Smooth muscle cell (in vitro differentiated cells): Measurements from ENCODE around the gene PLCB4. TPM values are rescaled to one million over a fixed set of nuclear protein-coding genes. Genes with fewer than 3 reads are reported as not detected.

ENCODE experiments used
- DNase-seq: peaks from one replicate; lab custom pipeline; 2025; ENCODE audit not compliant: unreplicated experiment; lab: John Stamatoyannopoulos, UW
- H2AFZ ChIP-seq: fragments of 200-600 bp; sonication (generic); 2 replicates; pipeline ENCODE4 v1.6.0; 2016; ENCODE audit warnings: antibody characterized with exemption, low read depth, mild to moderate bottlenecking
- H3F3A ChIP-seq: fragments of 200-600 bp; sonication (generic); 2 replicates; pipeline ENCODE4 v1.6.0; 2017; ENCODE audit warnings: antibody characterized with exemption, low read depth
- H3K27ac ChIP-seq: fragments of 200-600 bp; sonication (generic); 2 replicates; pipeline ENCODE4 v1.5.1; 2016; ENCODE audit warnings: low read depth, mild to moderate bottlenecking
- H3K27me3 ChIP-seq: fragments of 200-600 bp; sonication (generic); 2 replicates; pipeline ENCODE4 v1.6.1; 2016; ENCODE audit warnings: low read depth, mild to moderate bottlenecking
- H3K36me3 ChIP-seq: fragments of 200-600 bp; sonication (generic); 2 replicates; pipeline ENCODE4 v1.5.1; 2016; ENCODE audit warnings: low read depth
- H3K4me1 ChIP-seq: fragments of 200-600 bp; sonication (generic); 2 replicates; pipeline ENCODE4 v1.5.1; 2016; ENCODE audit warnings: low read depth
- H3K4me2 ChIP-seq: fragments of 200-600 bp; sonication (generic); 2 replicates; pipeline ENCODE4 v1.6.0; 2016; ENCODE audit warnings: mild to moderate bottlenecking
- H3K4me3 ChIP-seq: fragments of 200-600 bp; sonication (generic); 2 replicates; pipeline ENCODE4 v1.5.1; 2016; ENCODE audit warnings: mild to moderate bottlenecking
- H3K79me2 ChIP-seq: fragments of 200-600 bp; sonication (generic); 2 replicates; pipeline ENCODE4 v1.6.0; 2016; ENCODE audit warnings: low read depth, mild to moderate bottlenecking
- H3K9ac ChIP-seq: fragments of 200-600 bp; sonication (generic); 2 replicates; pipeline ENCODE4 v1.6.0; 2016; ENCODE audit warnings: low read depth
- H3K9me3 ChIP-seq: fragments of 200-600 bp; sonication (generic); replicated peaks from 2 replicates; pipeline ENCODE4 v1.5.1; 2016; ENCODE audit warnings: low read depth
- H4K20me1 ChIP-seq: fragments of 200-600 bp; sonication (generic); 2 replicates; pipeline ENCODE4 v1.6.0; 2016; ENCODE audit warnings: low read depth
- WGBS: methylation state at CpG from one replicate; pipeline ENCODE4 v1.1.7; 2016; ENCODE audit warnings: low lambda C conversion rate; 5-methylcytosine and 5-hydroxymethylcytosine counted together
- polyA plus RNA-seq: library from polyadenylated mRNA; unstranded; fragments of >200 nt; fragmentation: Nextera tagmentation; extraction: Ambion mirVana; gene quantifications from 2 replicates; pipeline ENCODE4 v1.2.1, GENCODE V29; 2016
- total RNA-seq: library from RNA; depleted of rRNA; stranded (reverse); fragments of >200 nt; gene quantifications from 2 replicates; pipeline ENCODE4 v1.2.3, GENCODE V29; 2014
- TF ChIP-seq, protein P1 (sequence below): fragments of 200-600 bp; sonication (generic); IDR thresholded peaks from 2 replicates; pipeline ENCODE4 v1.5.1; 2017; ENCODE audit warnings: borderline replicate concordance, mild to moderate bottlenecking, antibody characterized with exemption; ENCODE audit not compliant: insufficient read depth, poor library complexity, severe bottlenecking

Gene PLCB4
- total and polyA plus RNA-seq, 2 experiments from 2014 or later, result 3.0 to 5.3 TPM

DNA sequence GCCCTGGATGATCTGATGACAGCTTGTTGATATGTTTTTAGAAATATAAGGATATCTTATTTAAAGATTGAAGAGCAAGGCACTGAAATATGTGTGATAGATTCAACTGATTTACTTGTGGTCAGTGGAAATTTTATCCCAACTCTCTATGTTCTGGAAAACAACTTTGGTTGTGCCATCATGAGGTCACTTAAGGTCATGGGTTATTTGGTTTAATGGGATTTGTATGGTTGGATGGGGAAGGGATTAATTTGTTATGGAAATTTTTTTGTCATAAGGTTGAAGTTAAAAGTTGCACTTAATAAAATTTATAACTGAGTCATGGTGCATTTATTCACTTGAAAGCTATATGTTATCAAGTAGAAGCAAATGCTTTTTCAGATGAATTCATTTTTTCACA is 231.2 kb downstream of the PLCB4 start:
- no peaks in the 10 kb centered on the region for H3F3A ChIP-seq
- H3K36me3 ChIP-seq, result no peaks in the 10 kb centered on the region
- TF ChIP-seq, protein P1, sequence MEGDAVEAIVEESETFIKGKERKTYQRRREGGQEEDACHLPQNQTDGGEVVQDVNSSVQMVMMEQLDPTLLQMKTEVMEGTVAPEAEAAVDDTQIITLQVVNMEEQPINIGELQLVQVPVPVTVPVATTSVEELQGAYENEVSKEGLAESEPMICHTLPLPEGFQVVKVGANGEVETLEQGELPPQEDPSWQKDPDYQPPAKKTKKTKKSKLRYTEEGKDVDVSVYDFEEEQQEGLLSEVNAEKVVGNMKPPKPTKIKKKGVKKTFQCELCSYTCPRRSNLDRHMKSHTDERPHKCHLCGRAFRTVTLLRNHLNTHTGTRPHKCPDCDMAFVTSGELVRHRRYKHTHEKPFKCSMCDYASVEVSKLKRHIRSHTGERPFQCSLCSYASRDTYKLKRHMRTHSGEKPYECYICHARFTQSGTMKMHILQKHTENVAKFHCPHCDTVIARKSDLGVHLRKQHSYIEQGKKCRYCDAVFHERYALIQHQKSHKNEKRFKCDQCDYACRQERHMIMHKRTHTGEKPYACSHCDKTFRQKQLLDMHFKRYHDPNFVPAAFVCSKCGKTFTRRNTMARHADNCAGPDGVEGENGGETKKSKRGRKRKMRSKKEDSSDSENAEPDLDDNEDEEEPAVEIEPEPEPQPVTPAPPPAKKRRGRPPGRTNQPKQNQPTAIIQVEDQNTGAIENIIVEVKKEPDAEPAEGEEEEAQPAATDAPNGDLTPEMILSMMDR, result no peak
- H3K4me3 ChIP-seq, result no peak overlapping the region
- no peaks in the 10 kb centered on the region for H3K27me3 ChIP-seq
- no peak overlapping the region for H3K9ac ChIP-seq
- H3K9me3 ChIP-seq, result no peaks in the 10 kb centered on the region
- H4K20me1 ChIP-seq, result no peaks in the 10 kb centered on the region
- DNase-seq, result no peak
- no peaks in the 10 kb centered on the region for H3K4me1 ChIP-seq
- no peak overlapping the region for H3K4me2 ChIP-seq
- no peak overlapping the region for H3K27ac ChIP-seq
- H2AFZ ChIP-seq, result no peak overlapping the region
- H3K79me2 ChIP-seq, result no peaks in the 10 kb centered on the region

DNA sequence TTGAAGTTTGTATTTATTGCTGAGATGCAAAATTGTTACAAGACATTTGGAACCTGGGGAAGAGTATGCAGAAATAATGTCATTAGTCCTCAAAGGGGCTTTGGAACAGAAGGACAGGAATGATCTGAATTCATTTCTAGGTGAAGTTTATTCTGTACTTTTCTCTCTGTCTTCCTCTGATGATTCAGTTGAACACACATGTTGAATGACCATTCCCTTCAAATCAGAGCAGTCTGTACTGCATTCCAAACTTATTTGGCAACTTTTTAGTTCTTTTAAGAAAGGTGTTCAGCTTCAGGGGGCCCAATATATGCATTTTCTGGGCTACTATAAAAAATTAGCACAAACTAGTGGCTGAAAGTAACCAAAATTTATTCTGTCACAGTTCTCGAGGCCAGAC is 231.6 kb downstream of the PLCB4 start:
- H3K27ac ChIP-seq, result no peak overlapping the region
- TF ChIP-seq, protein P1, result no peak
- H3K4me2 ChIP-seq, result no peak overlapping the region
- H3K9me3 ChIP-seq, result no peaks in the 10 kb centered on the region
- no peaks in the 10 kb centered on the region for H4K20me1 ChIP-seq
- no peaks in the 10 kb centered on the region for H3K27me3 ChIP-seq
- H3K9ac ChIP-seq, result no peak overlapping the region
- 92% methylated on average over 1 of the region's 1 CpG for WGBS
- no peaks in the 10 kb centered on the region for H3K79me2 ChIP-seq
- H3K4me3 ChIP-seq, result no peak overlapping the region
- no peaks in the 10 kb centered on the region for H3K4me1 ChIP-seq
- DNase-seq, result no peak
- H3K36me3 ChIP-seq, result no peaks in the 10 kb centered on the region
- no peaks in the 10 kb centered on the region for H3F3A ChIP-seq
- H2AFZ ChIP-seq, result no peak overlapping the region

DNA sequence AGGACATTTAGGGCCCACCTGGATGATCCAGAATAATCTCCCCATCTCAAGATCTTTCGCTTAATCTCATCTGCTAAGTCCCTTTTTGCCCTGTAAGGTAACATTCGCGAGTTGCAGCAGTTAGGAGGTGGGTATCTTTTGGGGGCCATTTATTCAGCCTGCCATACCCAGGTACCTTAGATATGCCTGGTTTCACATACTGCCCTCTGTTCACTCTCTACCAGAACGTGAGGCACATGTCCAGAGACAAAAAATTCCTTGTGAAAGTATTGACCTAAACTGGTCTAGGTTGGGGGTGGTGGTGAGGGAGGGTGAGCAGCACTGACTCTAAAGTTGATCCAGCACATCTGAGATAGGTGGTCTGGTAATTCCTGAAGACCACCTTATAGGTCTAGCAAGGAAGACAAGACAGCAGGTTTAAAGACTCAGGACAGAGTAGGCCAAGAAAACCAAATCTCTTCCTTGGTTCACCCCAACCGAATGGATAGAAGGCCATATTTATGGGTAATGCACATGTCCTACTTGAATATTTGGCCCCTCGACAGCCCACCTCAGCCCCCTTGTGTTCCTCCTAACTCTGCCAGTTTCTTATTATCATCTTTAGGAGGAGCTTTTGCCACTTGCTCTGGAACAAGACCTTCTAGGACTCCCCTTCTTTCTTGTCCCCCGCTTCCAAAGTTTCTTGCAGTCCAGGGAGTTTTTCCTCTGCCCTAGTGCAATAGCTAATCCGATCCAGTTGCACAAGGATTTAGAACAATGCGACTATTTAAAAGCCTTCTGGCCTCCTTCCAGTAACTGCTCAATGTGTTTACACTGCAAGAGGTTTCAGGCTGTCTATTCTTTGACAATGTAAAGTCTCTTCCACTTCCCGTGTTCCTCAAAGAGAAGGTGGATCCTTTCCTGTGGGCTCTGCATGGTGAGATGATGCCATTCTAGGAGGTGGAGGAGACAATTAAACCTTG is 232.5 kb downstream of the PLCB4 start:
- no peaks in the 10 kb centered on the region for H3K79me2 ChIP-seq
- H3K36me3 ChIP-seq, result no peaks in the 10 kb centered on the region
- H3K4me2 ChIP-seq, result no peak overlapping the region
- H3K27ac ChIP-seq, result no peak overlapping the region
- DNase-seq, result no peak
- TF ChIP-seq, protein P1, result no peak
- H3F3A ChIP-seq, result no peaks in the 10 kb centered on the region
- H3K4me3 ChIP-seq, result no peak overlapping the region
- H3K9me3 ChIP-seq, result no peaks in the 10 kb centered on the region
- WGBS, result 81% methylated on average over 10 of the region's 10 CpGs
- H3K9ac ChIP-seq, result no peak overlapping the region
- H3K27me3 ChIP-seq, result no peaks in the 10 kb centered on the region
- H2AFZ ChIP-seq, result no peak overlapping the region
- no peaks in the 10 kb centered on the region for H3K4me1 ChIP-seq
- no peaks in the 10 kb centered on the region for H4K20me1 ChIP-seq

DNA sequence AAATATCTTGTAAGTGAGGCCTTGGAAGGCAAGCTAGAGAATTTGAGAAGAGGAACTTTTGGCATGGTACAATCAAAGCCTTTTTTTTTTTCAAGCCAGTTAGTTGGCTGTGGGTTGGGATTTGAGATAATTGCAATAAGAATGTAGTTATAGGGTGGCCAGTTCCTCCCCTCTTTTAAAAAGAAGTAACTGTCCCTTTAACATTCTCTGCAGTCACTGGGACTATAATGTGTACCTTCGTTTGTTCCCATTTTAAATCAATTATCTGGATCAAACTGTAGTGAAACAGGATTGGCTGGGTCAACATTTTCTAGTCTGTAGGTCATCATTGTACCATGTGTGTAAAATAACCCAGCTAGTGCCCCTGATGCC is 233.2 kb downstream of the PLCB4 start:
- TF ChIP-seq, protein P1, result no peak
- no peaks in the 10 kb centered on the region for H3F3A ChIP-seq
- no peak overlapping the region for H3K4me3 ChIP-seq
- H3K4me2 ChIP-seq, result no peak overlapping the region
- no peaks in the 10 kb centered on the region for H4K20me1 ChIP-seq
- no peak overlapping the region for H2AFZ ChIP-seq
- H3K27ac ChIP-seq, result no peak overlapping the region
- H3K36me3 ChIP-seq, result no peaks in the 10 kb centered on the region
- no peak overlapping the region for H3K9ac ChIP-seq
- H3K27me3 ChIP-seq, result no peaks in the 10 kb centered on the region
- no peaks in the 10 kb centered on the region for H3K9me3 ChIP-seq
- no peaks in the 10 kb centered on the region for H3K4me1 ChIP-seq
- DNase-seq, result no peak
- H3K79me2 ChIP-seq, result no peaks in the 10 kb centered on the region
- WGBS, result 73% methylated on average over 1 of the region's 1 CpG
